ENCODE data around the gene PHACTR3. TPM values are rescaled to one million over a fixed set of nuclear protein-coding genes. Genes with fewer than 3 reads are reported as not detected.

The PHACTR3 gene
- total and polyA plus RNA-seq, 2 donors (not counting 3 experiments of a cell fraction or from before 2014, with no cell fraction given), result not detected

GRCh38 chr20:59690976-59691375 lies 86.6 kb downstream of the PHACTR3 start:
- Histone ChIP-seq H3K79me2 (ENCODE audit: control insufficient read depth, insufficient read depth, low read length) (no peaks in the 10 kb centered on the region), H2AFZ (ENCODE audit: low read depth, low read length) (no peak overlapping the region), H3K36me3 (ENCODE audit: control insufficient read depth in 2 of 2, extremely low read depth in 1 of 2, insufficient read depth in 2 of 2, low read length in 2 of 2) (no peaks in the 10 kb centered on the region), H3K9me3 (replicated peaks; ENCODE audit: control insufficient read depth, insufficient read depth, low read length) (peaks cover 4% of the 10 kb centered on the region), H3K9ac (replicated peaks; ENCODE audit: extremely low read depth, insufficient read depth, low read length) (no peak overlapping the region), H3K27me3 (ENCODE audit: control insufficient read depth in 2 of 2, insufficient read depth in 2 of 2, low read length in 2 of 2) (no peaks in the 10 kb centered on the region), H3K9me1 (replicated peaks; ENCODE audit: control insufficient read depth, extremely low read depth, insufficient read depth, low read length) (no peaks in the 10 kb centered on the region), H3K4me1 (ENCODE audit: control insufficient read depth, extremely low read depth, insufficient read depth, low read length) (no peaks in the 10 kb centered on the region), H3K27ac (ENCODE audit: insufficient read depth, low read depth, low read length) (no peak overlapping the region), H3K4me2 (ENCODE audit: insufficient read depth, low read length) (no peak overlapping the region), H4K20me1 (replicated peaks; ENCODE audit: control insufficient read depth, extremely low read depth, insufficient read depth, low read length) (no peaks in the 10 kb centered on the region), H3K4me3 (replicated peaks in 1 of 3; ENCODE audit: insufficient read depth in 1 of 3, low read depth in 1 of 3, low read length in 3 of 3) (no peak overlapping the region)
- dilution Hi-C loops (cut with MboI; ENCODE audit: extremely low pct_ligation_motif_present, low sequenced_read_pairs), result no loop called here
- ChIA-PET POLR2A (no interaction called here), CTCF (no interaction called here)
- BruUV-seq (replicated peaks), result no TSS peak
- DNase-seq (ENCODE audit: low read depth, low spot score) (no peak), FAIRE-seq (no peak)
- TF ChIP-seq POLR2AphosphoS5 (IDR thresholded peaks at IDR 0.05; ENCODE audit: insufficient read depth, low read depth, low read length) (no peak), FOS (IDR thresholded peaks at IDR 0.05; ENCODE audit: borderline replicate concordance, insufficient read depth, low read length) (no peak), EZH2 (IDR thresholded peaks at IDR 0.05; ENCODE audit: borderline replicate concordance, low read depth, low read length, severe bottlenecking) (no peak), POLR2A (IDR thresholded peaks at IDR 0.05; ENCODE audit: low read depth, low read length) (no peak), MYC (IDR thresholded peaks at IDR 0.05; ENCODE audit: low read depth, low read length) (no peak), CTCF (IDR thresholded peaks at IDR 0.05; ENCODE audit: extremely low read depth in 1 of 2, insufficient read depth in 1 of 2, low read depth in 1 of 2, low read length in 2 of 2) (no peak), MAX (IDR thresholded peaks at IDR 0.05; ENCODE audit: insufficient read depth, insufficient read length) (no peak), JUN (IDR thresholded peaks at IDR 0.05; ENCODE audit: borderline replicate concordance, insufficient read depth, insufficient read length, low read depth) (no peak), GATA2 (IDR thresholded peaks at IDR 0.05; ENCODE audit: insufficient read depth, insufficient read length, low read depth, low read length) (no peak)
- intact Hi-C loops (cut with micrococcal nuclease), result no loop called here
